Fibroblast of pulmonary artery (primary cell): ENCODE results near the gene CLSTN2.

Experiments used
- DNase-seq: peaks from one replicate; pipeline ENCODE4 v3.0.0-alpha.2; 2010; ENCODE audit warnings: low read depth
- H3K4me3 ChIP-seq: replicated peaks from 2 replicates; pipeline ENCODE4 v1.5.1; 2011; ENCODE audit warnings: low read depth, mild to moderate bottlenecking, control low read depth, low read length, moderate library complexity
- CTCF ChIP-seq: IDR thresholded peaks from 2 replicates; pipeline ENCODE4 v1.5.1; 2011; ENCODE audit warnings: mild to moderate bottlenecking, control low read depth, low read length, inconsistent platforms; ENCODE audit errors: missing control alignments

Gene CLSTN2

DNA sequence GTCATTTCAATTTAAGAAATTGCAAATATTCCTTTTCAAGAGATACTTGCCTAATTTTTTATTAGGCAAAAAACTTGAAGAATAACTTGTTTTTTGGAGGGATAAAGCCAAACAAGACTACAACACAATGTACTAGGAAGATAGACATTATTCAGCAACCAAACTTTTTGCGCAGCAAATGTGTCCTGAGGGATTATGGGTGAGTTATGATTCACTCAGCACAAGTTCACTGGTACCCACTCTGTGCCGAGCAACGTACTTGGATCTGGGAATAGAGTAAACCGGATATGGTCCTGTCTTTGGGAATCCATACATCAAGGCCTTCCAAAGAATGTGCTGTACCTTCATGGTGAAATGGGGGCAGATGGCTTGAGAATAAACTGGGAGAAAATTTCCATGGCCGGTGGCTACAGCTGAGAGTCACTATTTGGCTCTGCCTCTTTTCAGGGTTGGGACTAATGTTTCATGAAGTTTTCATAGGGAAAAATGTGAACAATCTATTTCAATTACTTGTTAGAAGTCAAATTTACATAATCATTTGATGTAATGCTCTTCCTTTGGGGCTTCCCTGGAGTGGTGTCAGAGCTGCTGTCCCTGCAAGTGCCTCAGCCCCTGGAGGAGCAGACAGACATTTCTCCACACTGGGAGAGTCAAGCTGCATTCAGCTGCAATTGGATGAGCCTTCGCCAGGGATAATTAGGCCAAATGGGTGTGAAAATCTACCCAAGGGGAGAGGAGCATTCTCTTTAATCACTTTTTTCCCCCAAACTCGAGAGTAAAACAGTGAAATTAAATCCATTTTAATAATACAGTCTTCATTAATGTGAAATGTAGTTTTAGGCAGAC lies 315.2 kb downstream of the CLSTN2 start:
- no peak for TF ChIP-seq CTCF
- H3K4me3 ChIP-seq, result no peak overlapping the region
- DNase-seq, result no peak

GRCh38 chr3:140250945-140251344 lies 316.0 kb downstream of the CLSTN2 start:
- H3K4me3 ChIP-seq, result no peak overlapping the region
- no peak for TF ChIP-seq CTCF
- no peak for DNase-seq

- no peak for TF ChIP-seq CTCF
- no peak overlapping the region for H3K4me3 ChIP-seq
- no peak for DNase-seq
Observed at GRCh38 chr3:140251678-140252077, 316.7 kb downstream of the CLSTN2 start.

DNA sequence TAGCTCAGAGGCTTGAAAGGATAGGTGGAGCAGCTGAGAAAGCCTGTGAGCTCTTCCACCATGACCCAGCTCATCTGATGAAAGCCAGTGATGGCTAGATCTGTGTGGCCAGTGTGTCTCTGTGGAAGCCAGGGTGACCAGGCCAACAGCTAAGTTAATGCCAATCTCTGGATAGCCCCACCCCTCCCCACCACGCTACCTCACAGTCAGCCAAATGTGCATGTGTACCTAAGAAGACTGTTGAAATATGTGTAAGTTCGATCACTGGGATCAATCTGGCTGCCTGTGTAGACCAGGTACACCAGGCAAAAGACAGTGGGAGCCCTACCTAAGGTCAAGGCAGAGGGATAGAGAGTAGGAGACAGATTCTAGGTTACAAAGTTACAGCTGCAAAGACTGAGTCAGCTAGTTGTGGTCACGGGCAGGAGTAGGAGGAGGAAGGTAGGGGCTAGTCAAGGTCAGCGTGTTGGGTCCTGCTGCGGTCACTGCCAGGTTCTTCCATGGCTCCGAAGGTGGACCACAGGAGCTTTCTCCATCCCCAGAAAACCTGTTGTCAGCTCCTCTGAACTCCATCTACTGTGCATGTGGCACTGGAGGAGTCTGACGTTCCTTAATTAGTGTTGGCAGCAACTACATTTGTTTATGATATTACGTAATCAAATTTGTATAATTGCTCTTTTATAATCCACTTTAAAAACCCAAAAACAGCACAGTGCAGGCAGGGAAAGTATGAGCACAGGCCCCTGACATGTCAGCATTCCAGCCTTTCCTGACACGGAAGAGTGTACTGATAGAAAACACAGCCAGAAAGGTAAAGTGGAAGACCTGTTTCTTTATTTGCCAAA lies 318.0 kb downstream of the CLSTN2 start:
- TF ChIP-seq CTCF, result no peak
- DNase-seq, result no peak
- no peak overlapping the region for H3K4me3 ChIP-seq

GRCh38 chr3:140258222-140258724 lies 323.3 kb downstream of the CLSTN2 start:
- DNase-seq, result peak; percentile 29
- H3K4me3 ChIP-seq, result no peak overlapping the region
- TF ChIP-seq CTCF, result no peak

GRCh38 chr3:140265302-140265701 lies 330.3 kb downstream of the CLSTN2 start:
- H3K4me3 ChIP-seq, result no peak overlapping the region
- no peak for TF ChIP-seq CTCF
- DNase-seq, result no peak
